GM23338 (cell line): ENCODE results near the gene PTPRF.

Source experiments
- CREB1 ChIP-seq: fragments of 250-450 bp; sonication (Bioruptor Pico); IDR thresholded peaks from 2 replicates; pipeline ENCODE4 v1.5.0; 2020; ENCODE audit warnings: low read depth, mild to moderate bottlenecking, moderate library complexity
- ETS1 ChIP-seq: IDR thresholded peaks from 2 replicates; pipeline ENCODE4 v1.6.1; 2016; ENCODE audit warnings: antibody characterized with exemption
- EZH2 ChIP-seq: fragments of 200-600 bp; sonication (generic); IDR thresholded peaks from one replicate; pipeline ENCODE4 v1.8.0; 2017; ENCODE audit warnings: antibody characterized with exemption, mild to moderate bottlenecking, low read depth; ENCODE audit not compliant: unreplicated experiment
- EZH2phosphoT487 ChIP-seq: fragments of 200-600 bp; sonication (generic); IDR thresholded peaks from one replicate; pipeline ENCODE4 v1.8.1; 2018; ENCODE audit warnings: antibody characterized with exemption; ENCODE audit not compliant: unreplicated experiment
- JUNB ChIP-seq: IDR thresholded peaks from one replicate; pipeline ENCODE4 v1.6.1; 2016; ENCODE audit warnings: antibody characterized with exemption; ENCODE audit not compliant: unreplicated experiment
- NANOG ChIP-seq: IDR thresholded peaks from 2 replicates; pipeline ENCODE4 v1.6.1; 2016; ENCODE audit warnings: antibody characterized with exemption, borderline replicate concordance
- POLR2AphosphoS5 ChIP-seq: IDR thresholded peaks from 2 replicates; pipeline ENCODE4 v1.6.1; 2016; ENCODE audit warnings: antibody characterized with exemption, low read depth
- STAT1 ChIP-seq: IDR thresholded peaks from one replicate; pipeline ENCODE4 v1.6.1; 2016; ENCODE audit warnings: antibody characterized with exemption; ENCODE audit not compliant: unreplicated experiment
- ZNF114 ChIP-seq: fragments of 250-450 bp; sonication (Bioruptor Pico); IDR thresholded peaks from 2 replicates; pipeline ENCODE4 v1.5.0; 2020; ENCODE audit warnings: mild to moderate bottlenecking, moderate library complexity
- ZNF331 ChIP-seq: fragments of 250-450 bp; sonication (Bioruptor Pico); IDR thresholded peaks from 2 replicates; pipeline ENCODE4 v1.5.0; 2020; ENCODE audit warnings: low read depth, mild to moderate bottlenecking, moderate library complexity
- TF ChIP-seq, protein P1 (sequence below), 2 experiments: fragments of 200-600 bp in 1 of 2; sonication (generic) in 1 of 2; conservative IDR thresholded peaks; 2 replicates each; pipeline versions ENCODE4 v1.5.1 to v1.6.1; 2016 to 2017; ENCODE audit warnings: antibody characterized with exemption in 2 of 2, low read depth in 2 of 2, mild to moderate bottlenecking in 2 of 2, moderate library complexity in 1 of 2
- TF ChIP-seq, protein P2 (sequence below): IDR thresholded peaks from one replicate; pipeline ENCODE4 v1.6.1; 2018; ENCODE audit warnings: antibody characterized with exemption; ENCODE audit not compliant: unreplicated experiment

DNA sequence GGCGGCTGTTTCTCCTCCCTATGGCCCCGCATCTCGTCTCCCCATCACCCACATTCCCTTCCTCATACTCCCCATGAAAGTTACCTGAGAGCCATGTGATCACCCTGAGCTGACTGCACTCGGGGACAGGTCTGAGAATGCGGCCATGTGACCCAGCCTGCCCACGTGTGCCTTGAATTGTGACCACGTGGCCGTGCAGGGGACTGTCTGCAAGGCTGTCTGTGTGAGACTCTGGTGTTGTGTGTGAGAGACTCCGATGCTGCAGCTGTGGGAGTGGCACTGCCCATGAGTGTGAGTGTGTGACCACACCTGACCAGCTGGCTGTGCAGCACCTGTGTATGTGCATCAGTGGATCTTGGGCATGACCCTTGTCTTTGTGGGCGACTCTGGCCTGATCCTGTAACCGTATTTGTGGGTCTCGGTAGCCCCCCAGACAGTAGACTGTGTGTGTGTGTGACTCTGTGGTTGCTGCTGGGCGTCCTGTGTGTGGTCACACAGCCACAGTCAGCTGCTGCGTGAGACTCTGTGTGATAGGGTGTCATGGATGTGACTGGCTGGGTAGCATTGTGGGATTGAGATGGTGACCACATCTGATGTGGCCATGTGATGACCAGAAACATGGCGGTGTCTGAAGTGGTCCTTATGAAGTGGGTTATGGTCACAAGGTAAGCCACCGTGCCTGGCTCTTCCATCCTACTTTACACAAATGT, 62.4 kb downstream of the PTPRF start:
- TF ChIP-seq, protein P1, sequence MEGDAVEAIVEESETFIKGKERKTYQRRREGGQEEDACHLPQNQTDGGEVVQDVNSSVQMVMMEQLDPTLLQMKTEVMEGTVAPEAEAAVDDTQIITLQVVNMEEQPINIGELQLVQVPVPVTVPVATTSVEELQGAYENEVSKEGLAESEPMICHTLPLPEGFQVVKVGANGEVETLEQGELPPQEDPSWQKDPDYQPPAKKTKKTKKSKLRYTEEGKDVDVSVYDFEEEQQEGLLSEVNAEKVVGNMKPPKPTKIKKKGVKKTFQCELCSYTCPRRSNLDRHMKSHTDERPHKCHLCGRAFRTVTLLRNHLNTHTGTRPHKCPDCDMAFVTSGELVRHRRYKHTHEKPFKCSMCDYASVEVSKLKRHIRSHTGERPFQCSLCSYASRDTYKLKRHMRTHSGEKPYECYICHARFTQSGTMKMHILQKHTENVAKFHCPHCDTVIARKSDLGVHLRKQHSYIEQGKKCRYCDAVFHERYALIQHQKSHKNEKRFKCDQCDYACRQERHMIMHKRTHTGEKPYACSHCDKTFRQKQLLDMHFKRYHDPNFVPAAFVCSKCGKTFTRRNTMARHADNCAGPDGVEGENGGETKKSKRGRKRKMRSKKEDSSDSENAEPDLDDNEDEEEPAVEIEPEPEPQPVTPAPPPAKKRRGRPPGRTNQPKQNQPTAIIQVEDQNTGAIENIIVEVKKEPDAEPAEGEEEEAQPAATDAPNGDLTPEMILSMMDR (conservative IDR thresholded peaks at IDR 0.05; ENCODE audit: low read depth in 2 of 2) = no peak
- TF ChIP-seq EZH2 = no peak
- TF ChIP-seq POLR2AphosphoS5 = no peak
- TF ChIP-seq, protein P2, sequence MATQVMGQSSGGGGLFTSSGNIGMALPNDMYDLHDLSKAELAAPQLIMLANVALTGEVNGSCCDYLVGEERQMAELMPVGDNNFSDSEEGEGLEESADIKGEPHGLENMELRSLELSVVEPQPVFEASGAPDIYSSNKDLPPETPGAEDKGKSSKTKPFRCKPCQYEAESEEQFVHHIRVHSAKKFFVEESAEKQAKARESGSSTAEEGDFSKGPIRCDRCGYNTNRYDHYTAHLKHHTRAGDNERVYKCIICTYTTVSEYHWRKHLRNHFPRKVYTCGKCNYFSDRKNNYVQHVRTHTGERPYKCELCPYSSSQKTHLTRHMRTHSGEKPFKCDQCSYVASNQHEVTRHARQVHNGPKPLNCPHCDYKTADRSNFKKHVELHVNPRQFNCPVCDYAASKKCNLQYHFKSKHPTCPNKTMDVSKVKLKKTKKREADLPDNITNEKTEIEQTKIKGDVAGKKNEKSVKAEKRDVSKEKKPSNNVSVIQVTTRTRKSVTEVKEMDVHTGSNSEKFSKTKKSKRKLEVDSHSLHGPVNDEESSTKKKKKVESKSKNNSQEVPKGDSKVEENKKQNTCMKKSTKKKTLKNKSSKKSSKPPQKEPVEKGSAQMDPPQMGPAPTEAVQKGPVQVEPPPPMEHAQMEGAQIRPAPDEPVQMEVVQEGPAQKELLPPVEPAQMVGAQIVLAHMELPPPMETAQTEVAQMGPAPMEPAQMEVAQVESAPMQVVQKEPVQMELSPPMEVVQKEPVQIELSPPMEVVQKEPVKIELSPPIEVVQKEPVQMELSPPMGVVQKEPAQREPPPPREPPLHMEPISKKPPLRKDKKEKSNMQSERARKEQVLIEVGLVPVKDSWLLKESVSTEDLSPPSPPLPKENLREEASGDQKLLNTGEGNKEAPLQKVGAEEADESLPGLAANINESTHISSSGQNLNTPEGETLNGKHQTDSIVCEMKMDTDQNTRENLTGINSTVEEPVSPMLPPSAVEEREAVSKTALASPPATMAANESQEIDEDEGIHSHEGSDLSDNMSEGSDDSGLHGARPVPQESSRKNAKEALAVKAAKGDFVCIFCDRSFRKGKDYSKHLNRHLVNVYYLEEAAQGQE = no peak
- no peak for TF ChIP-seq CREB1
- no peak for TF ChIP-seq EZH2phosphoT487
- TF ChIP-seq JUNB = no peak
- no peak for TF ChIP-seq STAT1
- TF ChIP-seq NANOG = no peak
- no peak for TF ChIP-seq ETS1
- TF ChIP-seq ZNF114 (CRISPR knock-in tag) = no peak
- TF ChIP-seq ZNF331 (CRISPR knock-in tag) = no peak
